Transverse colon (tissue), 4 donors: ENCODE results near the gene GOLGA2. TPM values are rescaled to one million over a fixed set of nuclear protein-coding genes. Genes with fewer than 3 reads are reported as not detected.
"Not testable (repeated sequence)": the region's sequence is repeated elsewhere in the genome, so short reads cannot be mapped to it uniquely, and the experiment has no call there.

Experiments
- DNase-seq: peaks from one replicate; pipeline ENCODE4 v3.0.0-alpha.2; 2019
- H3K27ac ChIP-seq, 4 donors: fragments of 200-600 bp; sonication (generic); 2 replicates each; pipeline ENCODE4 v1.5.1; 2016 to 2018; ENCODE audit warnings: inconsistent platforms in 4 of 4
- H3K27me3 ChIP-seq: fragments of 200-600 bp; sonication (generic); 2 replicates; pipeline ENCODE4 v1.5.1; 2017; ENCODE audit warnings: inconsistent platforms
- H3K36me3 ChIP-seq, 4 donors: fragments of 200-600 bp; sonication (generic); 2 replicates each; pipeline ENCODE4 v1.5.1; 2017 to 2019; ENCODE audit warnings: inconsistent platforms in 4 of 4
- H3K4me1 ChIP-seq, 4 donors: fragments of 200-600 bp; sonication (generic); 2 replicates each; pipeline ENCODE4 v1.5.1; 2017 to 2020; ENCODE audit warnings: inconsistent platforms in 4 of 4
- H3K4me3 ChIP-seq, 4 donors: fragments of 200-600 bp; sonication (generic); 1 replicate in 1 of 4; 2 replicates in 3 of 4; pipeline versions ENCODE4 v1.5.1 to v1.6.1; 2017 to 2019; ENCODE audit warnings: inconsistent platforms in 4 of 4
- H3K9me3 ChIP-seq, 2 donors: fragments of 200-600 bp; sonication (generic); 2 replicates each; pipeline ENCODE4 v1.5.1; 2017 to 2019; ENCODE audit warnings: inconsistent platforms in 2 of 2
- CTCF ChIP-seq, 5 experiments: fragments of 200-600 bp in 3 of 5; fragments of 450-650 bp in 2 of 5; sonication (generic) in 3 of 5; IDR thresholded peaks; 1 replicate in 2 of 5; 2 replicates in 3 of 5; pipeline ENCODE4 v1.5.1; 2016 to 2017; ENCODE audit warnings: antibody characterized with exemption in 5 of 5, inconsistent platforms in 3 of 5, mild to moderate bottlenecking in 2 of 5, moderate library complexity in 1 of 5
- EP300 ChIP-seq: sonication (generic); formaldehyde crosslinking; IDR thresholded peaks from one replicate; pipeline ENCODE4 v1.6.1; 2017; ENCODE audit warnings: antibody characterized with exemption, low read depth
- POLR2A ChIP-seq: fragments of 450-650 bp; IDR thresholded peaks from one replicate; pipeline ENCODE4 v1.6.1; 2016; ENCODE audit warnings: antibody characterized with exemption, mild to moderate bottlenecking, moderate library complexity
- POLR2AphosphoS5 ChIP-seq, 3 donors: sonication (generic); formaldehyde crosslinking; IDR thresholded peaks; one replicate each; pipeline ENCODE4 v1.6.1; 2016; ENCODE audit warnings: antibody characterized with exemption in 3 of 3
- WGBS, 2 donors: methylation state at CpG; one replicate each; pipeline ENCODE4 v1.1.5; 2018; ENCODE audit warnings: low coverage in 1 of 2; 5-methylcytosine and 5-hydroxymethylcytosine counted together
- in situ Hi-C, 4 donors: fragments of 200-750 bp; cut with MboI; loops; one replicate each; pipeline versions ENCODE4 v1.15.0 to v1.15.1; 2017; ENCODE audit warnings: low sequenced_read_pairs in 3 of 4, low pct_ligation_motif_present in 1 of 4, low pct_unique_long_range_greater_than_20kb in 1 of 4
- intact Hi-C: fragments of 100-400 bp; cut with DNase I; formaldehyde crosslinking; loops from one replicate; pipeline ENCODE4 v1.15.1; 2023; ENCODE audit warnings: low total_unique reads
- total RNA-seq, 4 donors: library from RNA; depleted of rRNA; stranded (reverse); fragments of >200 nt; gene quantifications; one replicate each; pipeline ENCODE4 v1.1.0, GENCODE V29; 2016

Gene GOLGA2
- total RNA-seq, 4 donors from 2014 or later = 69.9 to 206 (median 75.5) TPM

- no peaks in the 10 kb centered on the region for H3K27me3 ChIP-seq
- intact Hi-C loops = no loop called here
- no peak for DNase-seq
- no peaks in the 10 kb centered on the region for H3K9me3 ChIP-seq
- H3K4me3 ChIP-seq = no peak overlapping the region
- no peak overlapping the region for H3K27ac ChIP-seq
- H3K36me3 ChIP-seq = no peaks in the 10 kb centered on the region
- WGBS, 2 donors = 86% methylated on average over 28 of the region's 28 CpGs; no CpG with 5 or more reads in 1 of the 2 donors
- in situ Hi-C loops = no loop called here
- no peak for TF ChIP-seq EP300
- TF ChIP-seq POLR2A = no peak
- TF ChIP-seq CTCF (IDR thresholded peaks at IDR 0.05) = no peak
- no peak for TF ChIP-seq POLR2AphosphoS5 (IDR thresholded peaks at IDR 0.05)
- no peaks in the 10 kb centered on the region for H3K4me1 ChIP-seq
Measured at GRCh38 chr9:128233817-128234406, 41.9 kb downstream of the GOLGA2 start.

- intact Hi-C loops = no loop called here
- no peaks in the 10 kb centered on the region for H3K9me3 ChIP-seq
- no peak for DNase-seq
- in situ Hi-C loops = no loop called here
- H3K4me1 ChIP-seq = no peaks in the 10 kb centered on the region
- TF ChIP-seq POLR2AphosphoS5 (IDR thresholded peaks at IDR 0.05) (no peak), POLR2A (no peak)
- no peak overlapping the region for H3K27ac ChIP-seq
- no peaks in the 10 kb centered on the region for H3K27me3 ChIP-seq
- whole genome bisulfite sequencing, 2 donors = 84% methylated on average over 22 of the region's 22 CpGs; no CpG with 5 or more reads in 1 of the 2 donors
- no peak overlapping the region for H3K4me3 ChIP-seq
- no peaks in the 10 kb centered on the region for H3K36me3 ChIP-seq
Measured at GRCh38 chr9:128232528-128233428, 43.0 kb downstream of the GOLGA2 start.

GRCh38 chr9:128231638-128232527, 43.9 kb downstream of the GOLGA2 start:
- no peaks in the 10 kb centered on the region for H3K27me3 ChIP-seq
- WGBS, 2 donors = 55 to 70% methylated on average over 2 to 16 of the region's 16 CpGs
- no peak for DNase-seq
- no peaks in the 10 kb centered on the region for H3K36me3 ChIP-seq
- no peak overlapping the region for H3K4me3 ChIP-seq
- TF ChIP-seq EP300 (no peak), POLR2AphosphoS5 (IDR thresholded peaks at IDR 0.05) (no peak), POLR2A (no peak), CTCF (IDR thresholded peaks at IDR 0.05) (no peak)
- in situ Hi-C loops = no loop called here
- intact Hi-C loops = no loop called here
- no peaks in the 10 kb centered on the region for H3K4me1 ChIP-seq
- H3K9me3 ChIP-seq = no peaks in the 10 kb centered on the region
- no peak overlapping the region for H3K27ac ChIP-seq

GRCh38 chr9:128230897-128231296, 44.9 kb downstream of the GOLGA2 start:
- H3K36me3 ChIP-seq, intact Hi-C loops, H3K9me3 ChIP-seq, in situ Hi-C loops, H3K4me1 ChIP-seq, H3K4me3 ChIP-seq, H3K27ac ChIP-seq, DNase-seq, H3K27me3 ChIP-seq: not testable (repeated sequence)
- WGBS, 2 donors = 70 to 78% methylated on average over 6 to 7 of the region's 7 CpGs

- no peak for DNase-seq
- 68% methylated on average over 5 of the region's 5 CpGs; no CpG with 5 or more reads in 1 of the 2 donors for WGBS, 2 donors
- intact Hi-C loops (no loop called here), in situ Hi-C loops (no loop called here)
- Histone ChIP-seq H3K27ac (no peak overlapping the region), H3K4me3 (no peak overlapping the region), H3K9me3 (no peaks in the 10 kb centered on the region), H3K4me1 (no peaks in the 10 kb centered on the region), H3K36me3 (no peaks in the 10 kb centered on the region), H3K27me3 (no peaks in the 10 kb centered on the region)
- TF ChIP-seq POLR2A (no peak), EP300 (no peak), POLR2AphosphoS5 (IDR thresholded peaks at IDR 0.05) (no peak), CTCF (IDR thresholded peaks at IDR 0.05) (no peak)
Measured at GRCh38 chr9:128226412-128226801, 49.4 kb downstream of the GOLGA2 start.
